Stimulated activated CD4-positive, alpha-beta T cell treated with anti-CD3 and anti-CD28 coated beads, TNF-alpha, amount 100 ng/mL, for 24 hours (primary cell): ENCODE measurements around the gene GPR63.
A peak's percentile ranks its signal among the peaks of the same experiment; 100 is the strongest.
"Not testable (repeated sequence)": the region's sequence is repeated elsewhere in the genome, so short reads cannot be mapped to it uniquely, and the experiment has no call there.

ENCODE experiments used
- DNase-seq, 3 experiments: peaks; one replicate each; pipeline ENCODE4 v3.0.0-alpha.2; 2020; ENCODE audit warnings: low read depth in 3 of 3

GPR63 gene

GRCh38 chr6:96837081-96837971 is at the start of gene GPR63:
TSS of gene GPR63 (minus strand) at chr6:96837477. CDS start at chr6:96799731, 37,746 bp downstream.
- DNase-seq: peak; percentile 38 to 67 (median 43)

- DNase-seq: no peak
Observed at GRCh38 chr6:96886519-96886918, 49.2 kb upstream of the GPR63 start.

GRCh38 chr6:96885187-96885631 is 47.9 kb upstream of the GPR63 start:
- DNase-seq: not testable (repeated sequence)

GRCh38 chr6:96878143-96878542 is 40.9 kb upstream of the GPR63 start:
- no peak for DNase-seq

GRCh38 chr6:96876886-96877545 is 39.7 kb upstream of the GPR63 start:
- DNase-seq: no peak

GRCh38 chr6:96872976-96873375 is 35.7 kb upstream of the GPR63 start:
- no peak for DNase-seq

GRCh38 chr6:96865055-96865405 is 27.8 kb upstream of the GPR63 start:
- no peak for DNase-seq

- no peak for DNase-seq
Observed at GRCh38 chr6:96864216-96865054, 27.2 kb upstream of the GPR63 start.

- DNase-seq: no peak
Observed at GRCh38 chr6:96862560-96862959, 25.3 kb upstream of the GPR63 start.

- no peak for DNase-seq
Observed at GRCh38 chr6:96861588-96861987, 24.3 kb upstream of the GPR63 start.

GRCh38 chr6:96856856-96857255 is 19.6 kb upstream of the GPR63 start:
- no peak for DNase-seq

- no peak for DNase-seq
Observed at GRCh38 chr6:96853083-96853482, 15.8 kb upstream of the GPR63 start.

GRCh38 chr6:96852605-96853004 is 15.3 kb upstream of the GPR63 start:
- no peak for DNase-seq

- DNase-seq: no peak
Observed at GRCh38 chr6:96851858-96852257, 14.6 kb upstream of the GPR63 start.

GRCh38 chr6:96849615-96850014 is 12.3 kb upstream of the GPR63 start:
- no peak for DNase-seq

GRCh38 chr6:96844530-96844929 is 7.3 kb upstream of the GPR63 start:
- DNase-seq: no peak

- no peak for DNase-seq
Observed at GRCh38 chr6:96841345-96841744, 4.1 kb upstream of the GPR63 start.

GRCh38 chr6:96836631-96837080 is 621 bp downstream of the GPR63 start:
- no peak for DNase-seq

GRCh38 chr6:96834070-96834469 is 3.2 kb downstream of the GPR63 start:
- no peak for DNase-seq

- DNase-seq: no peak
Observed at GRCh38 chr6:96832780-96833179, 4.5 kb downstream of the GPR63 start.

GRCh38 chr6:96826865-96827264 is 10.4 kb downstream of the GPR63 start:
- DNase-seq: no peak

GRCh38 chr6:96823743-96824142 is 13.5 kb downstream of the GPR63 start:
- DNase-seq: no peak
